Stimulated activated naive CD4-positive, alpha-beta T cell (primary cell): ENCODE results near the gene SIGLEC6.

Experiments used
- DNase-seq, 6 experiments: peaks; one replicate each; lab custom pipeline; 2025; lab: John Stamatoyannopoulos, UW

SIGLEC6 gene

GRCh38 chr19:51531349-51532315 is at the start of gene SIGLEC6:
SIGLEC6 (minus strand) TSS chr19:51531670; CDS start chr19:51531648, 22 bp downstream.
- DNase-seq, result no peak

- no peak for DNase-seq
Measured at GRCh38 chr19:51576850-51577249, 45.4 kb upstream of the SIGLEC6 start.

- no peak for DNase-seq
Measured at GRCh38 chr19:51573331-51573730, 41.9 kb upstream of the SIGLEC6 start.

GRCh38 chr19:51572908-51573307 is 41.4 kb upstream of the SIGLEC6 start:
- no peak for DNase-seq

- DNase-seq, result no peak
Measured at GRCh38 chr19:51572410-51572809, 40.9 kb upstream of the SIGLEC6 start.

- DNase-seq, result no peak
Measured at GRCh38 chr19:51571599-51571998, 40.1 kb upstream of the SIGLEC6 start.

- DNase-seq, result peak; percentile 51 to 78 (median 74)
Measured at GRCh38 chr19:51570962-51571575, 39.6 kb upstream of the SIGLEC6 start, which contains the start of gene ZNF175. ZNF175 (plus strand) TSS chr19:51571283; CDS start chr19:51573330, 2,047 bp downstream.

GRCh38 chr19:51568456-51568855 is 37.0 kb upstream of the SIGLEC6 start:
- DNase-seq, result no peak

DNA sequence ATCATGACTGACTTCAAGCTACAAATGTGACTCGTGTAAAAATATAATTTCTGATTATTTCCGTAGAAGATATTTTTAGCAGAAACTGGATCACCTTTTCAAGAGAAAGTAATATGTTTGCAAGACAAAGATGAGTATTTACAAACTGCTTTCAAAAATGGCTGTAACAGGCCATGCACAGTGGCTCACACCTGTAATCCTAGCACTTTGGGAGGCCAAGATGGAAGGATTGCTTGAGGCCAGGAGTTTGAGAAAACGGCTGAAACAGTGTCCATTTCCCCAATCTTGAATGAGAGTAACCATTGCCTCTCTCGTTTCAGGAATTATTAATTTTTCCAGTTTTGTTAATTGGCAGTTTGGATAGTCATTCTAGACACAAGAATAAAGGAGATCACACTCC is 36.1 kb upstream of the SIGLEC6 start:
- no peak for DNase-seq

- no peak for DNase-seq
Measured at GRCh38 chr19:51566489-51567100, 35.1 kb upstream of the SIGLEC6 start.

GRCh38 chr19:51565583-51565982 is 34.1 kb upstream of the SIGLEC6 start:
- no peak for DNase-seq

DNA sequence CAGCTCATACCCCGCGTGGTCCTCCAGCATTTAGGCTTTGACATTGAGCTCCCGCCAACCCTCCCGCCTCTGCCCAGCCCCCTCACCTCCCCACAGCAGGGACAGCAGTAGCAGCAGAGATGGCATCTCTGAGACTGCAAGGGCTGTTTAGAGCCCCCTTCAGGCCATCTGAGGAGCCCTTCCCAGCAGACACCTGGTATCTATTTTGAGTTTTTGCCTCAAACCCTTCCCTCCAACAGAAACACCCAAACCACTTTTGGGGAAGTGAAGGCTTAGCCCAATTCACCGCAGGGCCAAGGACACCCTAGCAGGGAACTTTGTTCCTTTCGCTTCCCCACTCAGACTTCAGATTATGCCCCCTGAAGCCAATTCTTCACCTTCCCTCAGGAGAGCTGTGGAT is 33.3 kb upstream of the SIGLEC6 start:
- no peak for DNase-seq

- DNase-seq, result no peak
Measured at GRCh38 chr19:51560339-51560738, 28.9 kb upstream of the SIGLEC6 start.

DNA sequence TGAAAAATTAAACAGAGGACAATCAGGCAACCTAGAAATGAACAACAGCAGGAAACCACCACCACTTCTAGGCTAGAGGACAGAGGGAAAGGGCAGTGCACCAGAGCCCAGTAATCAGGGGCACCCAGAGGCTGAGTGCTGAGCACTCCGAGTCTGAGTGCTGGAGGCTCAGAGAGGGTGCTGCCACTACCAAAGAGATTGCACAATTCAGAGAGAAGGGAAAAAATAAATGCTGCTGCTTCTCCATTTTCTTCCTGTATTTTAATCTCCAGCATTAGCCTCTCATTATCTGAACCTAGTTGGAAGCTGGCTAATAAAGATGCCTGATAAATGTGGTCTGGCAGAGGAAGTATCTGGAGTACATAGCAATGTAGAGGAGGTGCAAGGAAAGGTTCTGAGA is 27.8 kb upstream of the SIGLEC6 start:
- no peak for DNase-seq

DNA sequence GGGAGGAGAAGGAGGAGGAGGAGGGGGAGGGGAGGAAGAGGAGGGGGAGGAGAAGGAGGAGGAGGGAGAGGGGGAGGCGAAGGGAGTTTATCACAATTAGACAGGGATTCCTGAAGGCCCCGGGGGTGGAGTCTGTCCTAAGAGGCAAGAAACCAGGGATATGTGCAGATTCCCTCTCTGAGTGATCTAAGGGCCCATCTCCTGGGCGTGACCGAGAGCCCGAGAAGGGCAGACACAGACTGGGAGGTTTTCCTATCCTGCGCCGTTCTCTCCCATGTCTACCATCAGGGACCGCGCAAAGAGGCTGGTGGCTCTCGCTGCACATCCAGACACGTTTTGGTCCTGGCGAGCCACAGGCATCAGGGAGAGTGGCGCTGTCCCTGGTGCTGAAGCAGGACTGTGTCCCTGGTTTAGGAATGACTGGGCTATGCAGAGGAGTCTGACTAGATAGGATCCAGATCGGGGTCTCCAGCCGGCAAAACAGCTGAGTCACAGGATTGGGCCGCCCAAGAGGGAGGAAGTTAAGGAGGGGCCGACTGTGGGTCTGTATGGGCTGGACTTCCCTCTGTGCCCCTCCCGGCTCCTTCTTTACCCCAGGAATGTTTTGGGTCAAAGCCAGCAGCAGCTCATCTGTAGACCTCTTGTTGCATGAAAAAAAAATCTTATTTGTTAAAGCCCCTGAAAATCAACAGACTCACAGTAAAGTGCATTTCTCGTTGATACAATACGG is 21.7 kb upstream of the SIGLEC6 start:
- no peak for DNase-seq

DNA sequence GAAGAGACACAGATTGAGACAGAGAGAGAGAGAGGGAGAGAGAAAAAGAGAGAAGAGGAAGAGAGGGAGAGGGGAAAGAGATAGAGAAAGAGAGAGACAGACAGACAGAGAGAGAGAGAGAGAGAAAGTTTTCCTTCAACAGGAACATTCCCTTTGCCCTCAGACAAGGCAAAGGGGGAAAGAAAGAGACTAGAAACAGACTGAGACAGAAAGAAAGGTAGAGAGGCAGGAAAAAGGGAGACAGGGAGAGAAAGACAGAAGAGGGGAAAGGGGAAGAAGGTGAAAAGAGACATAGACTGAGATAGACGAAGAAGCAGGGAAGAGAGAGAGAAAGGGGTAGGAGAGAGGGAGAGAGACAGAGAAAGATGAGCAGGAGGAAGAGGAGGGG is 21.1 kb upstream of the SIGLEC6 start:
- DNase-seq, result no peak

GRCh38 chr19:51551673-51552432 is 20.4 kb upstream of the SIGLEC6 start:
- DNase-seq, result no peak

DNA sequence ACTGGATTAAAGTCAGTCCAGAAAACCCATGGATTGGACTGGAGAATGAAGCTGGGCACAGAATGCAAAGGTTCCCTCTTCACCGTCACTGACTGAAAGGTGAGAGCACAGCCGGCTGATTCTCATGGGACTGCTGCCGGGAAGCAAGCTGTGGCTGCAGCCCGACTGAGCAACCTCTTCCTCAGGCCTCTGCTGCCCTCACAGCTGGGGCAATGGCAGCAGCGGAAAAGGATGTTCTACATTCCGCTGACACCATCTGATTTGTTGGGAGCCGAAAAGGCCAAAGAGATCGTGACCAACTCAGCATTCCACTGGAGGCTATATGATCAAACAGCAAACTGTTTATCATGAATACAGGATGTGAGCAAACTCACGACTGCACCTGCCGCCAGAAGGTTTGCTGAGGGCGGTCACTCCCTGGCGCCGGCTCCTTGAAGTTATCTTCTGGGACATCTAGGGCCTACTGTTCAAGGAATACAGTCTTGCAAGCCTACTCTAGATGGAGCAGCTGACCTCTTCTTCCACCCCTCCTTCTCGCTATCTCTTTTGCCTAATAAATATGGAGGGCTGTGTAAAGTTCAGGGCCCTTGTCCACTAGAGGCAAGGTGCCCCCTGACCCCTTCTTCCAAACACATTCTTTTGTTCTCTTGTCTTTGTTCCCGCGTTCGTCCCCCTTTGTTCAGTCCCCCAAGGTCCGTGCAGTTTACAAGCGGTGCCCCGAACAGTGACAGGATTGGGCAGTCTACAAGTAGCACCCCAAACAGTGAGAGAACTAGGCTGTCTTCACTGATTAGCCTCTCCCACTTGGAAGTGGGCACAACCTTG is 19.6 kb upstream of the SIGLEC6 start:
- DNase-seq, result no peak

- DNase-seq, result no peak
Measured at GRCh38 chr19:51549533-51550324, 18.3 kb upstream of the SIGLEC6 start.

- DNase-seq, result no peak
Measured at GRCh38 chr19:51548891-51549305, 17.4 kb upstream of the SIGLEC6 start.
